ENCODE data around the gene IL1R2.

IL1R2 gene

DNA sequence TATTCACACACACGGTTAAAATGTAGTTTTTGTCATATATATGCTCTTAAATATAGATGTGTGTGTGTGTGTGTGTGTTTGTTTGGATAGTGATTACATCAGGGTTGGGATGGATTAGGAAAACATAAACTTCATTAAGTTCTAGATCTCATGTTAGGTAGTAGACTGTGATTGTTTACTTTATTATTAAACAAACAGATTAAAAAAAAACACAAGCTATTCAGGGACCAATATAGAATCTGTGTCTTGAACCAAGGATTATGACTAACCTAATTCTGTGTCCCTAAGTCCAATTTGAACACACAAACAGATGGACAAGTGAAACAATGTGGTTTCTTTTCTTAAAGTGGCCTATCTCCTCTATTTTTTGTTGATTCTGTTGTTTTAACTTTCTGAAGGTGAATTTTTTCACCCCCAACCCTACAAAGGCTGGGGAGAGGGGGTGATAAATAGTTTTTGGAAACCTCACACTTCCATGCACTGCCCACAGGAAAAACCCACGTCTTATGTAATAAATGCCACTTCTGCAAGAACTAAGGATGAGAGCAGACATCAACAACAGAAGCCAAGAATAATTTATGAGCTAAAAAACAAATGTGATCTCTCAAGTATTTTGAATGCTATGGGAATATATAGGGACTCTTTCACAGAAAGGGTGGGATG is 40.7 kb downstream of the IL1R2 start:
- Histone ChIP-seq H3K9me3 (ENCODE audit: low read depth, low read length) (no peaks in the 10 kb centered on the region), H3K9ac (ENCODE audit: insufficient read length) (no peak overlapping the region), H3K27ac (no peak overlapping the region), H3K4me3 (no peak overlapping the region), H3K36me3 (ENCODE audit: insufficient read depth, low read length) (no peaks in the 10 kb centered on the region)
- no peak for DNase-seq (ENCODE audit: low read depth, low spot score)
- no peak for TF ChIP-seq POLR2AphosphoS5 (IDR thresholded peaks at IDR 0.05; ENCODE audit: borderline replicate concordance, low read depth, low read length)
- no peak for TF ChIP-seq EZH2 (IDR thresholded peaks at IDR 0.05)
- TF ChIP-seq FOXP2 (optimal IDR thresholded peaks at IDR 0.05; ENCODE audit: control extremely low read depth, extremely low read length, insufficient read depth) = no peak

DNA sequence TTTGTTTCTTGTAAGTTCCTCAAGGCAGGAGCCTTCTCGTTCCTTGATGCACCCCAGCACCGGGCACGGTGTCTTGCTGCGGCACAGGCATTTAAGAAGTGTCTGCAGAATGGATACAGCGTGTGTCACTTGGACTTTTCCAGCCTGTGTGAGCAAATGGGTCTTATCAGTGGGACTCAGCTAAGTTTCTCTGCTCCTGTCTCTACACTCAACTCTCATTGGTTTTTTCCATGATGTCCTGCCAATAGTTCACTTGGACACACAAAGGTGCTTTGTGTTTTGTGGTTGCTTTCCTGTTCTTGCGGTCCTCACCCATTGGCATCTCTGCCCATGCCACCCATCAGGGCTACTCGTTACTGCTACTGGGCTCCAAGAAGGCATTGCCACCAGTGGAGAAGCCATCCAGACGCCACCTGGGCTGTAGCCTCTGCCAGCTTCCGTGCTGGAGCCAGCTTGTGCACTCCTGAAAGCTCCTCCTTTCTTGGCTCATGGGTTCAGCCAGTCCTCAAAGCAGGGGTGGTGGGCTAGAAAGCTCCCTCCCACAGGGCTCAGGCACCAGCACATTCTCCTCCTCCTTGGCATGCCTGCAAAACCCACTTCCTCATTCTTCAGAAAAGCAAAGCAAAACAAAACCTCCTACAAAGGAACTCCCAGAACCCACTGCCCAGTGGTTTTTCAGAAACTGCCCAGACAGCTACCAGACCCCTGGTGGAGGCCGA is 41.4 kb downstream of the IL1R2 start:
- Histone ChIP-seq H3K36me3 (ENCODE audit: insufficient read depth, low read length) (no peaks in the 10 kb centered on the region), H3K27ac (no peak overlapping the region), H3K4me3 (no peak overlapping the region), H3K9me3 (ENCODE audit: low read depth, low read length) (no peaks in the 10 kb centered on the region), H3K9ac (ENCODE audit: insufficient read length) (no peak overlapping the region)
- TF ChIP-seq POLR2AphosphoS5 (IDR thresholded peaks at IDR 0.05; ENCODE audit: borderline replicate concordance, low read depth, low read length) (no peak), FOXP2 (optimal IDR thresholded peaks at IDR 0.05; ENCODE audit: control extremely low read depth, extremely low read length, insufficient read depth) (no peak), EZH2 (IDR thresholded peaks at IDR 0.05) (no peak)
- no peak for DNase-seq (ENCODE audit: low read depth, low spot score)

DNA sequence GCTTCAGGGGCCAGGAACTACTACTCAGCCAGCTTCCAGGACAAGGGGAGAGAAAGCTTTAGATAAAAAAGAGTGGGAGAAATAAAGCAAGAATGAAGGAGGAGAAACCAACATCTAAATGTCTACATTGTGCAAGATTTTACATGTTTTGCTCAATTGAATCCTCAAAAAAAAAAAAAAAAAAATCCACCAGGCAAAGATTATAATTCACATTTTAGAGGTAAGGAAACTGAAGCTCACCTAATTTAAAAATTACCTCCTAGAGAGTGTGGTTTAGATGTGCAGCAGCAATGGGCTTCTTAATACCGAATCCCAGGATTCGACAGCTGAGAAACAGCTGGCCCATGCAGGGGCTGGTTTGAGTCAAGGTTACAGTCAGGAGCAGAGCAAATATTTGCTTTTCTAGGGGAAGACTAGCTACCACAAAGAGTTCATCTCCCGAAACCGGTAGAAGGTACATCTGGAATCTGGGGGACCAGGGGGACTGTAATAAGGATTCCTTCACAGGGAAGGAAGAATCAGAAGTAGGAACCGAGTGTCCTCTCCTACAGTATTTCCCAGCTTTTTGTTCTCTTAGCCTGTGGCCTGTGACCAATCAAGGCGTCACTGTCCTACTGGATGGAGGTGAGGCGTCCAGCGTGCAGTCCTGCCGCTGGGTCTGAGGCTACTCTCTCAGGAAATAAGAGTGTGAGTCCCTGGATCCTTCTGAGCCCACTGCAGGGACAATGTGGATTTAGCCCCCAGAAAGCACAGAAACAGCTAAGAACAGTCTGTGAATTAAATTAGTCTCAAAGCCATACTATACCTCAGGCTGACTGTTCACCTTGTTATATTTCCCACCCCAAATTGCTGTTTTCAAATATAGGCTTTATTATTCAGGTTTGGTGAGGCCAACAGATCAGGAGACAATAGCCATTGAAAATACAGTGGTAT is 42.3 kb downstream of the IL1R2 start:
- Histone ChIP-seq H3K9me3 (ENCODE audit: low read depth, low read length) (no peaks in the 10 kb centered on the region), H3K27ac (no peak overlapping the region), H3K36me3 (ENCODE audit: insufficient read depth, low read length) (no peaks in the 10 kb centered on the region), H3K9ac (ENCODE audit: insufficient read length) (no peak overlapping the region), H3K4me3 (no peak overlapping the region)
- no peak for TF ChIP-seq POLR2AphosphoS5 (IDR thresholded peaks at IDR 0.05; ENCODE audit: borderline replicate concordance, low read depth, low read length)
- TF ChIP-seq FOXP2 (optimal IDR thresholded peaks at IDR 0.05; ENCODE audit: control extremely low read depth, extremely low read length, insufficient read depth) = no peak
- no peak for TF ChIP-seq EZH2 (IDR thresholded peaks at IDR 0.05)
- DNase-seq (ENCODE audit: low read depth, low spot score) = no peak

DNA sequence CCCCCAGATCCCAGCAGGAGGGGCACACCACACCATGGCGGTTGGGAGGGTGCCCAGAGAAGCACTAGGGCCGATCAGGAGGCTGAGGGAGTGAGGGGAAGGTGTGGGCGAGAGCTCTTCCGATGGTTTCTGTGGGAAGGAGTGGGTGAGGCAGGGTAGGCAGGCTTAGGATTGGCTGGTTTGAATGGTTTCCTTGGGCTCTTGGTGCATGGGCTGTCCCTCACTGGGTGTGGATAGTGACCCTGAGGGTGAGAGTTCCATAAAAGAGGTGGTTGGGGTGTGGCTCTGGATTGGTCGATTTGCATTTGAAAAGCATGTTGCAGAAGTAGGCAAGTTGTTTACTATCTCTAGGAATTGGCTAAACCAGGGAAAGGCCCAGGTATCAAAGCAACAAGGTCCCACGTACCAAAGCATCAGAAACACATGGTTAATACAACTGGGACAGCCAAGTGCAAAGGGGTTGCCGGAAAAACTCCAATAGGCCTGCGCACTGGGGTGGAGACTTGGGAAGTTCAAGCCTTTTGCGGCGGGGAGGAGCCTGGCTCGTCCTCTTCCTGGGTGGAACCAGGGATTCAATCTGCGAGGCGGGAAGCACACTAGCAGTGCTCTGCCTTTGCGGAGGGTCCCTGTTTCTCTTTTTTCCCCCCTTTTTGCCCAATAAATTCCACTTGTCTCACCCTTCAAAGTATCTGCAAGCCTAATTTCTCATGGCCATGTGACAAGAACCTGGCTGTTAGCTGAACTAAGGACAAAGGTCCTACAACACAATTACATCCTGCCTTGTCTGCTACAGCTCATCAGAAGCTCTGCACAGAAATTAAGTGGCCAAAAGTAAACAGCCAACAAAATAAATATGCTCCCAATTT is 43.2 kb downstream of the IL1R2 start:
- Histone ChIP-seq H3K9me3 (ENCODE audit: low read depth, low read length) (no peaks in the 10 kb centered on the region), H3K36me3 (ENCODE audit: insufficient read depth, low read length) (no peaks in the 10 kb centered on the region), H3K9ac (ENCODE audit: insufficient read length) (no peak overlapping the region), H3K27ac (no peak overlapping the region), H3K4me3 (no peak overlapping the region)
- TF ChIP-seq FOXP2 (optimal IDR thresholded peaks at IDR 0.05; ENCODE audit: control extremely low read depth, extremely low read length, insufficient read depth) (no peak), EZH2 (IDR thresholded peaks at IDR 0.05) (no peak), POLR2AphosphoS5 (IDR thresholded peaks at IDR 0.05; ENCODE audit: borderline replicate concordance, low read depth, low read length) (no peak)
- DNase-seq (ENCODE audit: low read depth, low spot score) = no peak

DNA sequence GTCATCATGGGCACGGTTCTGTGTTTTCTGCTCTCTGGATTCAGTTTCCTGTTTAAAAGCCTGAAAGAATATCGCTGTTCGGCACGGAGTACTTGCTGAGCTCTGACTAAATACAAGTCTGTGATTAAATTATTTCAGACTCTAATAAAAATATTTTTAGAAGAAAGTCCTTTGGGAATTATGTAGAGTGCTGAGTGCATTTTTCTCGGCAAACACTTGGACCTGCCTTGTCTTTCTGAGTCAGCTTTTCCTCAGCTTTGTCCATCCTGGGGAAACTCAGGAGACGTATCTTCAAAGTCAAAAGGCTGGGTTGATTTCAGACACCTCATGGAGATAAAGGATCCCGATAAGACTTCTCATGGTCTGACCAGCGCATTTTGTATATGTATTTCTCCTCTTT is 45.9 kb downstream of the IL1R2 start:
- H3K9ac ChIP-seq (ENCODE audit: insufficient read length) = no peak overlapping the region
- DNase-seq (ENCODE audit: low read depth, low spot score) = no peak
- TF ChIP-seq FOXP2 (optimal IDR thresholded peaks at IDR 0.05; ENCODE audit: control extremely low read depth, extremely low read length, insufficient read depth) (no peak), EZH2 (IDR thresholded peaks at IDR 0.05) (no peak), POLR2AphosphoS5 (IDR thresholded peaks at IDR 0.05; ENCODE audit: borderline replicate concordance, low read depth, low read length) (no peak)
- no peaks in the 10 kb centered on the region for H3K9me3 ChIP-seq (ENCODE audit: low read depth, low read length)
- H3K36me3 ChIP-seq (ENCODE audit: insufficient read depth, low read length) = no peaks in the 10 kb centered on the region
- H3K4me3 ChIP-seq = no peak overlapping the region
- H3K27ac ChIP-seq = no peak overlapping the region

DNA sequence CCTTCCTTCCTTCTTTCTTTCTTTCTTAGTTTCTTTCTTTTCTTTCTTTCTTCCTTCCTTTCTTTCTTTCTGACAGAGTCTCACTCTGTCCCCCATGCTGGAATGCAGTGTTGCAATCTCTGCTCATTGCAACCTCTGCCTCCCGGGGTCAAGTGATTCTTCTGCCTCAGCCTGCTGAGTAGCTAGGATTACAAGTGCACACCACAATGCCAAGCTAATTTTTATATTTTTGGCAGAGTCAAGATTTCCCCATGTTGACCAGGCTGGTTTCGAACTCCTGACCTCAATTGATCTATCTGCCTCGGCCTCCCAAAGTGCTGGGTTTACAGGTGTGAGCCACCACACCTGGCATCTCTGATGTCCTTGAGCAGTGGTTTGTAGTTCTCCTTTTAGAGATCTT is 48.5 kb downstream of the IL1R2 start:
- no peak for TF ChIP-seq FOXP2 (optimal IDR thresholded peaks at IDR 0.05; ENCODE audit: control extremely low read depth, extremely low read length, insufficient read depth)
- Histone ChIP-seq H3K4me3 (no peak overlapping the region), H3K9ac (ENCODE audit: insufficient read length) (no peak overlapping the region), H3K36me3 (ENCODE audit: insufficient read depth, low read length) (no peaks in the 10 kb centered on the region), H3K27ac (no peak overlapping the region), H3K9me3 (ENCODE audit: low read depth, low read length) (no peaks in the 10 kb centered on the region)
- no peak for DNase-seq (ENCODE audit: low read depth, low spot score)

DNA sequence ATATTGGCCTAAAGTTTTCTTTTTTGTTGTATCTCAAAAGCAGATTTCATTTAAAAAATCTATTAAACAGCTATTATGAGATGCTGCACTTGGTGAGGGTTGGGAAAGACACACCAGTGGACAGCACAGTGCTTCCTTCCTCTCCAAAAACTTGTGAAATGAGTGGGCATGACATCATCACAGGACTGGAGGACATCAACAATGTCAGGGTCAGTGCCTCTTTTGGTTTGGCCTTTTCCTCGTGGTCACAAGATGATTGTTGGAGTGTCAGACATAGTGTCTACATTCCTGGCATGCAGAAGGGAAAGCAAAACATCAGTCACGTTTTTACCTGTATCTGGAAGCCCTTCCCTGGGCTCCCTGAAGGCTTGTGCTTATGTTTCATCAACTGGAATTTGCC is 49.6 kb downstream of the IL1R2 start:
- Histone ChIP-seq H3K9me3 (ENCODE audit: low read depth, low read length) (no peaks in the 10 kb centered on the region), H3K9ac (ENCODE audit: insufficient read length) (no peak overlapping the region), H3K4me3 (no peak overlapping the region), H3K27ac (no peak overlapping the region), H3K36me3 (ENCODE audit: insufficient read depth, low read length) (no peaks in the 10 kb centered on the region)
- DNase-seq (ENCODE audit: low read depth, low spot score) = no peak
- TF ChIP-seq FOXP2 (optimal IDR thresholded peaks at IDR 0.05; ENCODE audit: control extremely low read depth, extremely low read length, insufficient read depth) (no peak), POLR2AphosphoS5 (IDR thresholded peaks at IDR 0.05; ENCODE audit: borderline replicate concordance, low read depth, low read length) (no peak), EZH2 (IDR thresholded peaks at IDR 0.05) (no peak)
